IMR-90 (cell line): Measurements from ENCODE around the gene NRIP2. TPM values are rescaled to one million over a fixed set of nuclear protein-coding genes. Genes with fewer than 3 reads are reported as not detected.

ENCODE experiments used
- ATAC-seq: fragments of 200-7000 bp; cut with Tn5 transposase; 2 replicates; pipeline ENCODE4 v1.9.1; 2020; ENCODE audit warnings: low read depth, mild to moderate bottlenecking, moderate library complexity
- BruUV-seq: library from RNA; stranded (reverse); fragments of 400-500 nt; replicated peaks from 2 replicates; lab custom pipeline; 2021; lab: Mats Ljungman, UMichigan
- CTCF ChIA-PET: fragments of 300-600 bp; formaldehyde crosslinking; extraction: SDS; loops from one replicate; lab custom pipeline; 2021; ENCODE audit warnings: antibody characterized with exemption; lab: Yijun Ruan, JAX
- POLR2A ChIA-PET: fragments of 300-600 bp; sonication (Branson Sonifier 250); formaldehyde crosslinking; loops from one replicate; lab custom pipeline; 2022; ENCODE audit warnings: antibody characterized with exemption; ENCODE audit not compliant: unreplicated experiment; lab: Charles Lee
- DNase-seq: peaks from one replicate; pipeline ENCODE4 v3.0.0; 2013
- H2AFZ ChIP-seq: replicated peaks from 2 replicates; pipeline ENCODE3; 2013; ENCODE audit warnings: low read length, mild to moderate bottlenecking; ENCODE audit not compliant: poor library complexity
- H2AK5ac ChIP-seq: 2 replicates; pipeline ENCODE4 v1.6.1; 2013; ENCODE audit warnings: low read depth, low read length, inconsistent platforms
- H2AK9ac ChIP-seq: replicated peaks from 2 replicates; pipeline ENCODE3; 2013; ENCODE audit warnings: mild to moderate bottlenecking, low read depth, low read length, moderate library complexity; ENCODE audit not compliant: poor library complexity
- H2BK120ac ChIP-seq: 2 replicates; pipeline ENCODE4 v1.6.1; 2013; ENCODE audit warnings: low read depth, low read length, inconsistent platforms
- H2BK15ac ChIP-seq: 3 replicates; pipeline ENCODE4 v1.6.1; 2013; ENCODE audit warnings: low read depth, low read length, inconsistent platforms
- H2BK20ac ChIP-seq: 2 replicates; pipeline ENCODE4 v1.6.1; 2013; ENCODE audit warnings: low read depth, mild to moderate bottlenecking, inconsistent platforms, low read length, moderate library complexity
- H2BK5ac ChIP-seq: 2 replicates; pipeline ENCODE4 v1.6.1; 2013; ENCODE audit warnings: mild to moderate bottlenecking, low read depth, low read length, inconsistent platforms; ENCODE audit not compliant: poor library complexity, severe bottlenecking
- H3K14ac ChIP-seq: replicated peaks from 2 replicates; pipeline ENCODE4 v1.6.1; 2013; ENCODE audit warnings: low read depth, low read length, inconsistent platforms
- H3K18ac ChIP-seq: 2 replicates; pipeline ENCODE4 v1.6.1; 2013; ENCODE audit warnings: low read depth, low read length, control low read depth
- H3K23ac ChIP-seq: 2 replicates; pipeline ENCODE4 v1.6.1; 2013; ENCODE audit warnings: low read depth, low read length, inconsistent platforms
- H3K27ac ChIP-seq: 2 replicates; pipeline ENCODE4 v1.5.1; 2013; ENCODE audit warnings: mild to moderate bottlenecking, control low read depth, low read length; ENCODE audit not compliant: insufficient read depth
- H3K27me3 ChIP-seq: 2 replicates; pipeline ENCODE4 v1.6.1; 2013; ENCODE audit warnings: low read length; ENCODE audit not compliant: control insufficient read depth, insufficient read depth
- H3K36me3 ChIP-seq: 2 replicates; pipeline ENCODE4 v1.6.1; 2013; ENCODE audit warnings: low read length, mixed read lengths; ENCODE audit not compliant: control insufficient read depth, insufficient read depth
- H3K4ac ChIP-seq: 2 replicates; pipeline ENCODE4 v1.6.1; 2013; ENCODE audit warnings: low read depth, low read length, inconsistent platforms
- H3K4me1 ChIP-seq: 2 replicates; pipeline ENCODE4 v1.6.1; 2013; ENCODE audit warnings: low read length, mixed read lengths; ENCODE audit not compliant: control insufficient read depth, insufficient read depth
- H3K4me2 ChIP-seq: 2 replicates; pipeline ENCODE4 v1.6.1; 2013; ENCODE audit warnings: low read depth, mild to moderate bottlenecking, control low read depth, low read length, moderate library complexity
- H3K4me3 ChIP-seq: 2 replicates; pipeline ENCODE4 v1.5.1; 2013; ENCODE audit warnings: low read depth, mild to moderate bottlenecking, control low read depth, low read length, moderate library complexity; ENCODE audit not compliant: insufficient read depth
- H3K56ac ChIP-seq: 2 replicates; pipeline ENCODE4 v1.6.1; 2013; ENCODE audit warnings: low read length, inconsistent platforms; ENCODE audit not compliant: insufficient read depth; ENCODE audit errors: extremely low read depth
- H3K79me1 ChIP-seq, 2 experiments: 2 replicates each; pipeline ENCODE4 v1.6.1; 2013; ENCODE audit warnings: low read length in 2 of 2, inconsistent platforms in 1 of 2, low read depth in 1 of 2
- H3K9ac ChIP-seq: 2 replicates; pipeline ENCODE4 v1.6.1; 2013; ENCODE audit warnings: low read depth, low read length, control low read depth
- H3K9me1 ChIP-seq: 2 replicates; pipeline ENCODE4 v1.6.1; 2013; ENCODE audit warnings: low read length, inconsistent platforms; ENCODE audit not compliant: insufficient read depth
- H3K9me3 ChIP-seq: 2 replicates; pipeline ENCODE4 v1.6.1; 2013; ENCODE audit warnings: low read length; ENCODE audit not compliant: control insufficient read depth, insufficient read depth
- H4K20me1 ChIP-seq: 2 replicates; pipeline ENCODE4 v1.6.1; 2013; ENCODE audit warnings: low read length, inconsistent platforms; ENCODE audit not compliant: insufficient read depth
- H4K5ac ChIP-seq: 2 replicates; pipeline ENCODE4 v1.6.1; 2013; ENCODE audit warnings: mild to moderate bottlenecking, low read depth, low read length, control low read depth
- H4K8ac ChIP-seq, 2 experiments: 2 replicates each; pipeline ENCODE4 v1.6.1; 2013; ENCODE audit warnings: low read depth in 2 of 2, low read length in 2 of 2, control low read depth in 1 of 2, inconsistent platforms in 1 of 2
- H4K91ac ChIP-seq: 2 replicates; pipeline ENCODE4 v1.6.1; 2013; ENCODE audit warnings: low read depth, low read length, inconsistent platforms; ENCODE audit not compliant: insufficient read depth
- BHLHE40 ChIP-seq: fragments of 150-350 bp; IDR thresholded peaks from 2 replicates; pipeline ENCODE4 v1.6.1; 2016; ENCODE audit warnings: mild to moderate bottlenecking, low read depth, low read length
- CHD1 ChIP-seq: IDR thresholded peaks from 2 replicates; pipeline ENCODE4 v1.6.1; 2012; ENCODE audit warnings: low read depth, low read length, improper control_type of control experiment
- CTCF ChIP-seq: conservative IDR thresholded peaks from 2 replicates; pipeline ENCODE4 v1.5.1; 2012; ENCODE audit warnings: mild to moderate bottlenecking, low read depth, low read length, improper control_type of control experiment
- ELK1 ChIP-seq: fragments of 150-350 bp; IDR thresholded peaks from 2 replicates; pipeline ENCODE4 v1.6.1; 2016; ENCODE audit warnings: low read depth, mild to moderate bottlenecking, low read length, moderate library complexity, borderline replicate concordance
- MAFK ChIP-seq: IDR thresholded peaks from 2 replicates; pipeline ENCODE4 v1.6.1; 2012; ENCODE audit warnings: low read depth, low read length, improper control_type of control experiment
- MAZ ChIP-seq: IDR thresholded peaks from 2 replicates; pipeline ENCODE4 v1.6.1; 2012; ENCODE audit warnings: low read depth, mild to moderate bottlenecking, low read length, improper control_type of control experiment, moderate library complexity, borderline replicate concordance
- NFE2L2 ChIP-seq: fragments of 150-350 bp; IDR thresholded peaks from 2 replicates; pipeline ENCODE4 v1.6.1; 2016; ENCODE audit warnings: low read depth, mild to moderate bottlenecking, low read length
- POLR2A ChIP-seq: IDR thresholded peaks from 2 replicates; pipeline ENCODE4 v1.6.1; 2012; ENCODE audit warnings: mild to moderate bottlenecking, low read depth, low read length
- RAD21 ChIP-seq: IDR thresholded peaks from 2 replicates; pipeline ENCODE4 v1.6.1; 2012; ENCODE audit warnings: low read length, improper control_type of control experiment
- RCOR1 ChIP-seq: IDR thresholded peaks from 2 replicates; pipeline ENCODE4 v1.6.1; 2012; ENCODE audit warnings: mild to moderate bottlenecking, low read length, improper control_type of control experiment; ENCODE audit not compliant: insufficient replicate concordance
- RFX5 ChIP-seq: IDR thresholded peaks from 2 replicates; pipeline ENCODE4 v1.8.0; 2012; ENCODE audit warnings: low read depth, mild to moderate bottlenecking, low read length, moderate library complexity
- SMC3 ChIP-seq: fragments of 150-350 bp; IDR thresholded peaks from 2 replicates; pipeline ENCODE4 v1.6.1; 2016; ENCODE audit warnings: low read depth, mild to moderate bottlenecking, antibody characterized with exemption, low read length, moderate library complexity
- USF2 ChIP-seq: fragments of 150-350 bp; IDR thresholded peaks from 2 replicates; pipeline ENCODE4 v1.6.1; 2017; ENCODE audit warnings: mild to moderate bottlenecking, antibody characterized with exemption, low read length, low read depth
- WGBS, 2 experiments: methylation state at CpG; one replicate each; pipeline versions ENCODE4 v1.1.5 to v1.1.7; 2013; ENCODE audit warnings: missing lambda C conversion rate in 2 of 2; ENCODE audit not compliant: insufficient read length in 1 of 2; ENCODE audit errors: extremely low coverage in 2 of 2; 5-methylcytosine and 5-hydroxymethylcytosine counted together
- dilution Hi-C: fragments of 300-500 bp; cut with HindIII; formaldehyde crosslinking; loops from one replicate; pipeline ENCODE4 v1.14.3; 2018; ENCODE audit warnings: low sequenced_read_pairs; ENCODE audit not compliant: unreplicated experiment
- in situ Hi-C: fragments of 300-500 bp; cut with MboI; formaldehyde crosslinking; loops from 3 replicates; pipeline ENCODE4 v1.14.3; 2019; ENCODE audit warnings: low sequenced_read_pairs, inconsistent platforms, mixed read lengths
- intact Hi-C: fragments of 100-400 bp; cut with micrococcal nuclease; formaldehyde crosslinking; loops from 2 replicates; pipeline ENCODE4 v1.10.0; 2022
- polyA plus RNA-seq, 3 experiments: library from polyadenylated mRNA; depleted of rRNA; stranded (reverse); fragments of >200 nt; gene quantifications; 2 replicates each; pipeline ENCODE4 v1.2.3, GENCODE V29; 2012; ENCODE audit warnings: low replicate concordance in 1 of 3
- total RNA-seq: library from RNA; depleted of rRNA; stranded (reverse); fragments of >200 nt; gene quantifications from 2 replicates; pipeline ENCODE4 v1.2.3, GENCODE V29; 2012

The NRIP2 gene
- total and polyA plus RNA-seq, 2 of the 4 experiments (the other 2 are of a cell fraction) = 0.18 to 0.27 TPM

- H3K9ac ChIP-seq = no peak overlapping the region
- H3K23ac ChIP-seq = no peak overlapping the region
- H4K91ac ChIP-seq = no peak overlapping the region
- peaks cover 6% of the 10 kb centered on the region for H3K36me3 ChIP-seq
- no peak overlapping the region for H3K18ac ChIP-seq
- H3K4ac ChIP-seq = no peak overlapping the region
- H2AK5ac ChIP-seq = no peak overlapping the region
- H2BK15ac ChIP-seq = no peak overlapping the region
- no peak overlapping the region for H2AFZ ChIP-seq
- no peak overlapping the region for H4K5ac ChIP-seq
- no peak overlapping the region for H3K14ac ChIP-seq
- H3K4me2 ChIP-seq = no peak overlapping the region
- TF ChIP-seq RAD21 = no peak
- TF ChIP-seq MAZ = no peak
- TF ChIP-seq NFE2L2 = no peak
- TF ChIP-seq MAFK = no peak
- no peak for TF ChIP-seq CHD1
- TF ChIP-seq RFX5 = no peak
- no peak for TF ChIP-seq POLR2A
- TF ChIP-seq RCOR1 = no peak
- TF ChIP-seq ELK1 = no peak
- TF ChIP-seq SMC3 = no peak
- no peak for TF ChIP-seq USF2
- TF ChIP-seq BHLHE40 = no peak
- TF ChIP-seq CTCF = no peak
- no peak overlapping the region for H2BK120ac ChIP-seq
- no peak overlapping the region for H2BK20ac ChIP-seq
- DNase-seq = no peak
- dilution Hi-C loops = no loop called here
- H4K8ac ChIP-seq = no peak overlapping the region
- H4K20me1 ChIP-seq = no peaks in the 10 kb centered on the region
- H3K79me1 ChIP-seq = no peaks in the 10 kb centered on the region
- no TSS peak for BruUV-seq
- ChIA-PET POLR2A (no interaction called here), CTCF (interaction anchor here (0.9 kb wide), 1 partner anchor 8 kb away, joined by 3 read pairs; no protein-coding TSS in a partner anchor)
- H3K27me3 ChIP-seq = no peaks in the 10 kb centered on the region
- no peaks in the 10 kb centered on the region for H3K9me3 ChIP-seq
- ATAC-seq = no peak
- no peak overlapping the region for H3K56ac ChIP-seq
- no CpG with 5 or more reads among the region's 5 CpGs for WGBS, 2 experiments
- peaks cover 7% of the 10 kb centered on the region for H3K4me1 ChIP-seq
- no peak overlapping the region for H2AK9ac ChIP-seq
- no peak overlapping the region for H3K4me3 ChIP-seq
- no peak overlapping the region for H3K27ac ChIP-seq
- intact Hi-C loops = no loop called here
- no peak overlapping the region for H2BK5ac ChIP-seq
- 0 out of 2 replicates have a peak, but pooled peaks cover 2% of the 10 kb centered on the region for H3K9me1 ChIP-seq
- in situ Hi-C loops = no loop called here
Observed at GRCh38 chr12:2833327-2833726, 1.5 kb downstream of the NRIP2 start.
